ENCODE results near the gene KRTAP5-4. TPM values are rescaled to one million over a fixed set of nuclear protein-coding genes. Genes with fewer than 3 reads are reported as not detected.

KRTAP5-4 gene
- total RNA-seq, 2 donors from 2014 or later = not detected

DNA sequence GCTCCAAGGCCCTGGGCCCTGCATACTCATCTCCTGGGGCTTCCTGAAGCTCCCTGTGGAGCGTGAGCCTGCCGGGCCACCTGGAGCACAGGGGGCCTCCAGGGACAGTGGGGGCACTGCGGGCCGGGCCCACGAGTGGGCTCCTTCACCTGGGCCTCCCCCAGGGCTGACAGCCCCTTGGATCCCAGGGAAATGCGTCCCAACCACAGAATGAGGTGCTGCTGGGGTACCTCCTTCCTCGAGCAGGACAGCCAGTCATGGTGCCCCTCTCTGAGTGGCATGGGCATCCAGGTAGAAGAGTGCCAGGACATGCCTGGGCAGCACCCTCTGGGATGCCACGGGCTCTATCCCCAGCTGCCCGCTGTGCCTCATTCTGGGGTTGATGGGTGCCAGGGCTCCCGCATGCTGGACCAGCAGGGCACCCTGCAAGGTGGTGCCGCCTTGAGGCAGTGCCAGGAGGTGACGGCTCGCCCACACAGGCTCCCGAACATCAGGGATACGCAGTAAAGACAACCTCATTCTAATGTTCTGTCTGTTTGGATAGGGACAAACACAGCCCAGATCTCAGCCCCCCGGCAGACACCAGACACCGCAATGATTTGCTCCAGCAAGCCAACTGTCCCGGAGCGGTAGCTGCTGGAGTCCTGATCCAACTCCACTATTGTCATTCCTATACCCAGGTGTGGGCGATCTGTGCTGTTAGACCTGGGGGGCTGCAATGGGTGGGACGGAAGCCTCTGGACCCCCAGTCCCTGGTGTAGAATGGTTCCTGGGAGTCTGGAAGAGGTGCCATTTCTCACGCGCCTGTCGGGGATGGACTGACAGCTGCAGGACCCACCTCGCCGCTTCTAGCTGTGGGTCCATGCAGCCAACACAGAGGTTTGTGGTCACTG, 33.5 kb upstream of the KRTAP5-4 start:
- TF ChIP-seq, protein P1, sequence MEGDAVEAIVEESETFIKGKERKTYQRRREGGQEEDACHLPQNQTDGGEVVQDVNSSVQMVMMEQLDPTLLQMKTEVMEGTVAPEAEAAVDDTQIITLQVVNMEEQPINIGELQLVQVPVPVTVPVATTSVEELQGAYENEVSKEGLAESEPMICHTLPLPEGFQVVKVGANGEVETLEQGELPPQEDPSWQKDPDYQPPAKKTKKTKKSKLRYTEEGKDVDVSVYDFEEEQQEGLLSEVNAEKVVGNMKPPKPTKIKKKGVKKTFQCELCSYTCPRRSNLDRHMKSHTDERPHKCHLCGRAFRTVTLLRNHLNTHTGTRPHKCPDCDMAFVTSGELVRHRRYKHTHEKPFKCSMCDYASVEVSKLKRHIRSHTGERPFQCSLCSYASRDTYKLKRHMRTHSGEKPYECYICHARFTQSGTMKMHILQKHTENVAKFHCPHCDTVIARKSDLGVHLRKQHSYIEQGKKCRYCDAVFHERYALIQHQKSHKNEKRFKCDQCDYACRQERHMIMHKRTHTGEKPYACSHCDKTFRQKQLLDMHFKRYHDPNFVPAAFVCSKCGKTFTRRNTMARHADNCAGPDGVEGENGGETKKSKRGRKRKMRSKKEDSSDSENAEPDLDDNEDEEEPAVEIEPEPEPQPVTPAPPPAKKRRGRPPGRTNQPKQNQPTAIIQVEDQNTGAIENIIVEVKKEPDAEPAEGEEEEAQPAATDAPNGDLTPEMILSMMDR (IDR thresholded peaks at IDR 0.05) = no peak
- TF ChIP-seq POLR2AphosphoS5 (IDR thresholded peaks at IDR 0.05) (no peak), POLR2A (IDR thresholded peaks at IDR 0.05) (no peak)
- Histone ChIP-seq H3K4me1 (replicated peaks) (no peaks in the 10 kb centered on the region), H3K27ac (no peak overlapping the region), H3K36me3 (no peaks in the 10 kb centered on the region), H3K27me3 (replicated peaks; ENCODE audit: insufficient read depth) (no peaks in the 10 kb centered on the region), H3K4me3 (no peak overlapping the region), H3K9me3 (no peaks in the 10 kb centered on the region)
- intact Hi-C loops (cut with DNase I) = loop anchor here (10.0 kb wide), 1 partner anchor 499 kb away; no protein-coding TSS in a partner anchor
- WGBS = 54% methylated on average over 24 of the region's 26 CpGs
- DNase-seq (ENCODE audit: low spot score) = no peak

DNA sequence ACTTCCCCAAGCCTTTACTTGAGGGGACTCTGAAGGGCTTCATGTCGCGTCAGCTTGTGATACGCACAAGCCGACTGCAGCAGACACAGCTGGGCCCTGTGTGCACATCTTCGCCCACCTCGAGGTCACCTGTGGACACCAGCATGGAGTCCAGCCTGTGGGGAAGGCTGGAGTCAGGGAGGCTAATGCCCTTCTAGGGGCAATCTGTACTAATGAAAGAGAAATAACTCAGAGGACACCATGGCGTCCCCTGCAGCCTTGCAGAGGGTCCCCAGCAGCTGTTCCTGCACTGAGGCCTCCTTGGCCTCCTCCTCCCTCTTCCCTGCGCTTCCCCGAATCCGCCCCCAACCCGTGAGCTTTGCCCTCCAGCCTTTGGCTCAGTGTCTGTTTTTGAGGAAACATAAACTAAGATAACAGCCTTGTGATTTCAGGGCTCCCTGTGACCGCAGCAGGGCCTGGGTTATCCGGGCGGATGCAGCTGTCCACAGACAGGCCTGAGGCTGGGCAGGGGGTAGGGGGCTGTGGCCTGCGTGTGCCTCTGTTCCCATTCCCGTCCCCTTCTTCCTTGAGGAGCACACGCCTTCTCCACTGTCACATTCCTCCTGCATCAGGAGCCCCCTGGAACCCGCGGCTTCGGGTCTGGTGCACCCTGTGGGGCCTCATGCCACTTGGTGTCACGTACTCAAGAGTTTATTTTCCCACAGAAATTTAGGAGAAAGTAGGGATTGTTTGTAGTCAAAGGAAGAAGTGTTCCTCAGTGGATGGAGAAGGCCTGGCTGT, 32.6 kb upstream of the KRTAP5-4 start:
- no peak for DNase-seq (ENCODE audit: low spot score)
- Histone ChIP-seq H3K4me1 (replicated peaks) (no peaks in the 10 kb centered on the region), H3K27me3 (replicated peaks; ENCODE audit: insufficient read depth) (no peaks in the 10 kb centered on the region), H3K9me3 (no peaks in the 10 kb centered on the region), H3K4me3 (no peak overlapping the region), H3K27ac (no peak overlapping the region), H3K36me3 (no peaks in the 10 kb centered on the region)
- no peak for TF ChIP-seq POLR2A (IDR thresholded peaks at IDR 0.05)
- TF ChIP-seq, protein P1 (IDR thresholded peaks at IDR 0.05) = no peak
- TF ChIP-seq POLR2AphosphoS5 (IDR thresholded peaks at IDR 0.05) = no peak
- WGBS = 78% methylated on average over 21 of the region's 21 CpGs
- intact Hi-C loops (cut with DNase I) = loop anchor here (5.0 to 10.0 kb wide), 2 partner anchors 38 to 500 kb away; no protein-coding TSS in a partner anchor

DNA sequence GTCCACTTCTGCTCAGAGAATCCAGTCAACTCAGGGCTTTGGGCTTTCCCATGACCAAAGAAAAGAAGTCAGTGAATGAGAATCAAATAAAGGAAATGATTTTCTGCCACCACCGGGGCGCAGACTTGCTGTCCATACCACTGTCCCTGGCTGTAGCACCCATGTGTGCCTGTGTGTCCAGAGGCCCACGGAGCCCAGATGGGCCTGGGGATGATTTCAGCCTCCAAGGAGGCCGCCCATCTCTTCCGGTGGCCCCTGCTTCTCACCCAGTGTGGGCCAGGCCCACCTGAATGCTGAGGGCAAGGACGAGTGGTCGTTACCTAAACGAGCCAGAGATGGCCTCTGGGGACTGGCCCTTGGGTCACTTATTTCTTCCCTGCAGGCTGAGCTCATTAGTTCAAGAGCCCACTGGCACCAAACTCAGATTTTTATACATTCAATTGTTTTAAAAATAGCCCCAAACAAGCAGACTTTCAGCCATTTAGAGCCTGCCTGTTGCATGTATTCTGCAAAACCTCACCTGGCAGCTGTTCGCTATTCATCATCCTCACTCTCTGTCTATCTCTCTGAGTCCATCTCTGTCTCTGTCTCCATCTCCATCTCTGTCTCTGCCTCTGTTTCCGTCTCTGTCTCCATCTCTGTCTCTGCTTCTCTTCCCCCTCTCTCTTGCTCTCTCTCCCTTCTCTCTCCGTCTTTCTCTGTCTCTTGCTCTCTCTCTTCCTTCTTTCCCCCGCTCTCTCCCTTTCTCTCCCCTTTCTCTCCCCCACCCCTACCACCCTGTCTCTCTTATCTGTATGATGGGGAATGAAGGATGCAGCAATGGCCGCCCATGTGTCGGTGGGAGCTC, 31.8 kb upstream of the KRTAP5-4 start:
- no peak for DNase-seq (ENCODE audit: low spot score)
- no peaks in the 10 kb centered on the region for H3K36me3 ChIP-seq
- H3K9me3 ChIP-seq = no peaks in the 10 kb centered on the region
- TF ChIP-seq POLR2A (IDR thresholded peaks at IDR 0.05) (no peak), POLR2AphosphoS5 (IDR thresholded peaks at IDR 0.05) (no peak)
- TF ChIP-seq, protein P1 (IDR thresholded peaks at IDR 0.05) = no peak
- H3K4me1 ChIP-seq (replicated peaks) = no peaks in the 10 kb centered on the region
- no peak overlapping the region for H3K27ac ChIP-seq
- intact Hi-C loops (cut with DNase I) = loop anchor here (5.0 to 10.0 kb wide), 2 partner anchors 39 to 501 kb away; no protein-coding TSS in a partner anchor
- 87% methylated on average over 14 of the region's 14 CpGs for WGBS
- H3K4me3 ChIP-seq = no peak overlapping the region
- H3K27me3 ChIP-seq (replicated peaks; ENCODE audit: insufficient read depth) = no peaks in the 10 kb centered on the region

DNA sequence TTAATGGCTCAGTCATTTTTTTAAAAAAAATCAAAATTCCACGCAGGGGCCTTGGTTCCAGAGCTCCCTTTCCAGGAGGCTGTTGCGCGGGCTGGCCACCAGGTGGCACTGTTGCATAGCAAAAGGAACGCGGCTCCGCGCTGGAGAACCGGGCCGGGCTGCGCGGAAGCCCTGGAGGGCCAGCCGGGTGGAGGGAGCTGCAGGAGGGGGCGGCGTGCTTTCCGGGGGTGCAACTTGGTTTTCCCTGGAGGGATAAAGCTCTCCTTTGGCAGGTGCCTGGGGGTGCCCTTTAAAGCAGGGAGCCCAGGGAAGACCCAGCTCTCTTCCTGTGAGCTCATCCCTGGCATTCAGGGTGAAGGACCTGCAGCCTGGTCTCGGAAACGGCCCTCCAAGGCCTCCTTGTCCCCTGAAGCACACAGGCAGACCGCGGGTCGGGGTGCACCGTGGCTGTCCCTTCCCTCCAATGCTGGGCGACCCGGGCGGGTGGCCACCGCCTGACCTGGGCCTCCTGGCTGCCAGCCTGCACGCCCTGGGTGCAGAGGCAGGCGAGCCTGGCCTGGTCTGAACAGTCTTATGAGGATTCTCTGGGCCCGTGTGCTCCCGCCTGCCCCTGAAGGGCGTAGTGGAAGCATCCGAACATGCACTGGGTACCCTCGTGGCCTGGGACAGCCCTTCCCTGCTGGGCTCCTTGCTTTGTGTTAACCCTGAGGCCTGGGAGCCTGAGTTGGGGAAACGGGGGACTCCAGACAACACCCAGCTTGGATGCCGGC, 31.0 kb upstream of the KRTAP5-4 start:
- 32% methylated on average over 34 of the region's 34 CpGs for WGBS

More for the DNA sequence above, 31.0 kb upstream of the KRTAP5-4 start:
- Histone ChIP-seq H3K4me1 (replicated peaks) (no peaks in the 10 kb centered on the region), H3K9me3 (no peaks in the 10 kb centered on the region), H3K36me3 (no peaks in the 10 kb centered on the region), H3K4me3 (no peak overlapping the region), H3K27me3 (replicated peaks; ENCODE audit: insufficient read depth) (no peaks in the 10 kb centered on the region), H3K27ac (no peak overlapping the region)
- DNase-seq (ENCODE audit: low spot score) = peak; percentile 54
- intact Hi-C loops (cut with DNase I) = loop anchor here (5.0 to 10.0 kb wide), 2 partner anchors 39 to 502 kb away; no protein-coding TSS in a partner anchor
- TF ChIP-seq POLR2AphosphoS5 (IDR thresholded peaks at IDR 0.05) = peak; percentile 14
- no peak for TF ChIP-seq POLR2A (IDR thresholded peaks at IDR 0.05)
- TF ChIP-seq, protein P1 (IDR thresholded peaks at IDR 0.05) = peak; percentile 96 to 98 (median 97)

All from prostate gland (tissue), 2 donors.